Measurements from ENCODE around the gene GOSR1.
"Not testable (repeated sequence)": the region's sequence is repeated elsewhere in the genome, so short reads cannot be mapped to it uniquely, and the experiment has no call there.

- TF ChIP-seq POLR2AphosphoS5, CTCF (IDR thresholded peaks at IDR 0.05): not testable (repeated sequence)
These were observed 74.2 kb downstream of the GOSR1 start for GRCh38 chr17:30551274-30551995.

Measured in prostate gland (tissue), 2 donors.